ENCODE data around the gene XPR1. TPM values are rescaled to one million over a fixed set of nuclear protein-coding genes. Genes with fewer than 3 reads are reported as not detected.

Gene XPR1
- total RNA-seq, 4 donors from 2014 or later = 10.0 to 29.7 (median 26.2) TPM

DNA sequence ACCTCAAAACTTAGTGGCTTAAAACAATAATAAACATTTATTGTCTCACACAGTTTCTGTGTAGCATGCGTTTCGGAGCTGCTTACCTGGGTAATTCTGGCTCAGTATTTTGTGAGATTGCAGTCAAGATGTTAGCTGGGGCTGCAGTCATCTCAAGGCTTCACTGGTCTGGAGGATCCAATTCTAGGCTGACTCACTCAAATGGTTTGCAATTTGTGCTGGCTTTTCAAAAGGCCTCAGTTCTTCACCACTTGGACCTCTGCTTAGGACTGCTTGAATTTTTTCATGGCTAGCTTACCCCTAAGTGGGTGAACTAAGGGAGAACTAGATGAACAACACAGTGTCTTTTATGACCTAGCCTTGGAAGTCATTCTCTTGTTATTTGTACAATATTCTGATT lies 21.0 kb downstream of the XPR1 start:
- no peak overlapping the region for H3K27ac ChIP-seq
- DNase-seq = no peak
- intact Hi-C loops (cut with DNase I; ENCODE audit: low total_unique reads) = no loop called here
- no peaks in the 10 kb centered on the region for H3K4me1 ChIP-seq
- no peak overlapping the region for H3K4me3 ChIP-seq
- no peaks in the 10 kb centered on the region for H3K27me3 ChIP-seq
- H3K9me3 ChIP-seq = peaks cover 0 to 6% of the 10 kb centered on the region in 2 donors
- TF ChIP-seq POLR2A (IDR thresholded peaks at IDR 0.05) = no peak
- TF ChIP-seq, protein P1, sequence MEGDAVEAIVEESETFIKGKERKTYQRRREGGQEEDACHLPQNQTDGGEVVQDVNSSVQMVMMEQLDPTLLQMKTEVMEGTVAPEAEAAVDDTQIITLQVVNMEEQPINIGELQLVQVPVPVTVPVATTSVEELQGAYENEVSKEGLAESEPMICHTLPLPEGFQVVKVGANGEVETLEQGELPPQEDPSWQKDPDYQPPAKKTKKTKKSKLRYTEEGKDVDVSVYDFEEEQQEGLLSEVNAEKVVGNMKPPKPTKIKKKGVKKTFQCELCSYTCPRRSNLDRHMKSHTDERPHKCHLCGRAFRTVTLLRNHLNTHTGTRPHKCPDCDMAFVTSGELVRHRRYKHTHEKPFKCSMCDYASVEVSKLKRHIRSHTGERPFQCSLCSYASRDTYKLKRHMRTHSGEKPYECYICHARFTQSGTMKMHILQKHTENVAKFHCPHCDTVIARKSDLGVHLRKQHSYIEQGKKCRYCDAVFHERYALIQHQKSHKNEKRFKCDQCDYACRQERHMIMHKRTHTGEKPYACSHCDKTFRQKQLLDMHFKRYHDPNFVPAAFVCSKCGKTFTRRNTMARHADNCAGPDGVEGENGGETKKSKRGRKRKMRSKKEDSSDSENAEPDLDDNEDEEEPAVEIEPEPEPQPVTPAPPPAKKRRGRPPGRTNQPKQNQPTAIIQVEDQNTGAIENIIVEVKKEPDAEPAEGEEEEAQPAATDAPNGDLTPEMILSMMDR (IDR thresholded peaks at IDR 0.05) = no peak
- H3K36me3 ChIP-seq = no peaks in the 10 kb centered on the region

DNA sequence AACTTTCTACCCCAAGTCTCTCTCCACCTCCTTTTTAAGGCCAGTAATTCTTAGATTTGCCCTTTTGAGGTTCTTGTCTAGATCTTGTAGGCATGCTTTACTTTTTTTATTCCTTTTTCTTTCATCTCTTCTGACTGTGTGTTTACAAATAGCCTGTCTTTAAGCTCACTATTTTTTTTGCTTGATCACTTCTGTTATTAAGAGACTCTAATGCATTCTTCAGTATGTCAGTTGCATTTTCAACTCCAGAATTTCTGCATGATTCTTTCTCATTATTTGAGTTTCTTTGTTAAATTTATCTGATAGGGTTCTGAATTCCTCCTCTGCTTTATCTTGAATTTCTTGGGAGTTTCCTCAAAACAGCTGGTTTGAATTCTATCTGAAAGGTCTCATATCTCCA lies 30.9 kb downstream of the XPR1 start:
- Histone ChIP-seq H3K27ac (no peak overlapping the region), H3K4me3 (no peak overlapping the region), H3K36me3 (no peaks in the 10 kb centered on the region), H3K9me3 (peaks cover 0 to 24% of the 10 kb centered on the region in 2 donors), H3K27me3 (no peaks in the 10 kb centered on the region), H3K4me1 (no peaks in the 10 kb centered on the region)
- no peak for TF ChIP-seq POLR2A (IDR thresholded peaks at IDR 0.05)
- TF ChIP-seq, protein P1 (IDR thresholded peaks at IDR 0.05) = no peak
- intact Hi-C loops (cut with DNase I; ENCODE audit: low total_unique reads) = no loop called here
- DNase-seq = no peak

- TF ChIP-seq, protein P1 (IDR thresholded peaks at IDR 0.05) = no peak
- no peak for TF ChIP-seq POLR2A (IDR thresholded peaks at IDR 0.05)
- Histone ChIP-seq H3K27me3 (no peaks in the 10 kb centered on the region), H3K4me1 (no peaks in the 10 kb centered on the region), H3K36me3 (peaks cover 0 to 3% of the 10 kb centered on the region in 2 donors), H3K27ac (no peak overlapping the region), H3K4me3 (no peak overlapping the region), H3K9me3 (peaks cover 0 to 22% of the 10 kb centered on the region in 2 donors)
- no peak for DNase-seq
- intact Hi-C loops (cut with DNase I; ENCODE audit: low total_unique reads) = no loop called here
Observed at GRCh38 chr1:180670681-180671080, 38.9 kb downstream of the XPR1 start.

DNA sequence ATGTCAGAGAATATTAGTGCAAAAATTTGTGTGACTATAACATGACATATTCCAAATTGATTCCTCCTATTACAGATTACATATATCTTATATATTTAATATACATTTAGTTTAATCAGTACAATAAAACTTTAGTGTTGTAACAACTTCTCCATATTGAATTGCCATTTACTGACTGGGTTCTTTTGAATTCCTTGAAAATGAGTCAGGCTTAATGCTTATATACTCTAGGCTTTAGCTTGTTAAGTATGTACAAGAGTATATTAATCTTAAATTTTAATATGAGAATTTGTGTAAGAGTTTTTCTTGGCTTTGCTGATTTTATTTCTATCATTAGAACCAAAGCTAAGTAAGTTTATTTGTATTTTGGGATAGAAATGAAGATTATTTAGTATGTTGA lies 40.3 kb downstream of the XPR1 start:
- intact Hi-C loops (cut with DNase I; ENCODE audit: low total_unique reads) = no loop called here
- Histone ChIP-seq H3K27me3 (no peaks in the 10 kb centered on the region), H3K27ac (no peak overlapping the region), H3K36me3 (peaks cover 0 to 3% of the 10 kb centered on the region in 2 donors), H3K4me3 (no peak overlapping the region), H3K9me3 (peaks cover 0 to 18% of the 10 kb centered on the region in 2 donors), H3K4me1 (no peaks in the 10 kb centered on the region)
- TF ChIP-seq, protein P1 (IDR thresholded peaks at IDR 0.05) = no peak
- no peak for TF ChIP-seq POLR2A (IDR thresholded peaks at IDR 0.05)
- no peak for DNase-seq

DNA sequence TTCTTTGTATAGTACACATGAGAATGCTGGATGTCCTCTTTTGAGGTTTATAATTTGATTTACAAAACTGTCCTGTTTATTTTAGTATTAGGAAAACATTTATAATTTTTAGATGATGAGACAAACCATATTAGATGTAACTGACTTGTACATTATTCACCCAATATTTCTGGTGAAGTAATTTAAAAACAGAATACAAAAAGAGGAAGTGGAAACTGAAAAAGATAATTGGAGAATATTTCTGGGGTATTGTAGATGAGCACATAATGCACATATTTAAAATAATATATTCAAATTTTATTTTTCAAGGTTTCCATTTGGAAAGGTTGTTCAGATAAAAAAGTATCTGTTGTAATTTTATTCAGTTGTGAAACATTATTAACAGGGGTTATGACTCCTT lies 40.7 kb downstream of the XPR1 start:
- no peak for TF ChIP-seq POLR2A (IDR thresholded peaks at IDR 0.05)
- TF ChIP-seq, protein P1 (IDR thresholded peaks at IDR 0.05) = no peak
- Histone ChIP-seq H3K27ac (no peak overlapping the region), H3K4me3 (no peak overlapping the region), H3K27me3 (no peaks in the 10 kb centered on the region), H3K4me1 (no peaks in the 10 kb centered on the region), H3K9me3 (peaks cover 0 to 18% of the 10 kb centered on the region in 2 donors), H3K36me3 (peaks cover 0 to 3% of the 10 kb centered on the region in 2 donors)
- DNase-seq = no peak
- intact Hi-C loops (cut with DNase I; ENCODE audit: low total_unique reads) = no loop called here

All from uterus (tissue), 4 donors.